GM19438 (cell line): ENCODE data around the gene HCN1.
A peak's percentile ranks its signal among the peaks of the same experiment; 100 is the strongest.

Source experiments
- ATAC-seq: cut with Tn5 transposase; IDR thresholded peaks from one replicate; pipeline ENCODE4 v1.9.1; 2021; ENCODE audit warnings: low read depth; ENCODE audit not compliant: unreplicated experiment

The HCN1 gene

GRCh38 chr5:45696206-45696836 is at the start of gene HCN1:
Gene HCN1, minus strand, starts transcription at chr5:45696380.
- peak; percentile 91 for ATAC-seq

- no peak for ATAC-seq
These were observed 44.9 kb upstream of the HCN1 start for GRCh38 chr5:45741110-45741509.

GRCh38 chr5:45737153-45737552 is 41.0 kb upstream of the HCN1 start:
- ATAC-seq = no peak

GRCh38 chr5:45725537-45725936 is 29.4 kb upstream of the HCN1 start:
- ATAC-seq = no peak

- ATAC-seq = no peak
These were observed 1.0 kb upstream of the HCN1 start for GRCh38 chr5:45697201-45697600.

- ATAC-seq = peak; percentile 24
These were observed 400 bp downstream of the HCN1 start for GRCh38 chr5:45695804-45696156.

GRCh38 chr5:45694971-45695803 is 993 bp downstream of the HCN1 start:
- no peak for ATAC-seq

GRCh38 chr5:45694255-45694814 is 1.8 kb downstream of the HCN1 start:
- ATAC-seq = no peak

- ATAC-seq = no peak
These were observed 3.7 kb downstream of the HCN1 start for GRCh38 chr5:45692481-45692880.

GRCh38 chr5:45691656-45692055 is 4.5 kb downstream of the HCN1 start:
- no peak for ATAC-seq

GRCh38 chr5:45687701-45688100 is 8.5 kb downstream of the HCN1 start:
- no peak for ATAC-seq

GRCh38 chr5:45686620-45687019 is 9.6 kb downstream of the HCN1 start:
- no peak for ATAC-seq

- ATAC-seq = no peak
These were observed 12.1 kb downstream of the HCN1 start for GRCh38 chr5:45684118-45684517.

- no peak for ATAC-seq
These were observed 15.2 kb downstream of the HCN1 start for GRCh38 chr5:45680950-45681349.

GRCh38 chr5:45677524-45677923 is 18.7 kb downstream of the HCN1 start:
- no peak for ATAC-seq

GRCh38 chr5:45672271-45672670 is 23.9 kb downstream of the HCN1 start:
- ATAC-seq = no peak

GRCh38 chr5:45648744-45649143 is 47.4 kb downstream of the HCN1 start:
- no peak for ATAC-seq

GRCh38 chr5:45643056-45643455 is 53.1 kb downstream of the HCN1 start:
- ATAC-seq = no peak

GRCh38 chr5:45642370-45642769 is 53.8 kb downstream of the HCN1 start:
- no peak for ATAC-seq

GRCh38 chr5:45639040-45639439 is 57.1 kb downstream of the HCN1 start:
- no peak for ATAC-seq

- ATAC-seq = no peak
These were observed 69.0 kb downstream of the HCN1 start for GRCh38 chr5:45627076-45627656.

- no peak for ATAC-seq
These were observed 72.3 kb downstream of the HCN1 start for GRCh38 chr5:45623832-45624231.
